HEK293 (cell line): Measurements from ENCODE around the gene GTF2F1.

Experiments used
- CTCF ChIP-seq: fragments of 450-650 bp; formaldehyde crosslinking; IDR thresholded peaks from 2 replicates; pipeline ENCODE4 v1.5.1; 2016; ENCODE audit warnings: missing biosample characterization, missing genetic modification characterization
- OVOL3 ChIP-seq: fragments of 450-650 bp; formaldehyde crosslinking; IDR thresholded peaks from 2 replicates; pipeline ENCODE4 v1.5.1; 2016; ENCODE audit warnings: missing biosample characterization, missing genetic modification characterization
- REST ChIP-seq: fragments of 450-650 bp; formaldehyde crosslinking; IDR thresholded peaks from 2 replicates; pipeline ENCODE4 v1.5.1; 2016; ENCODE audit warnings: missing biosample characterization, missing genetic modification characterization
- SALL2 ChIP-seq: fragments of 450-650 bp; formaldehyde crosslinking; IDR thresholded peaks from 2 replicates; pipeline ENCODE4 v1.5.0; 2017; ENCODE audit warnings: missing biosample characterization, mild to moderate bottlenecking, missing genetic modification characterization, borderline replicate concordance
- ZFHX2 ChIP-seq: fragments of 450-650 bp; formaldehyde crosslinking; conservative IDR thresholded peaks from 2 replicates; pipeline ENCODE4 v1.5.1; 2016; ENCODE audit warnings: missing biosample characterization, missing genetic modification characterization
- ZNF239 ChIP-seq: fragments of 450-650 bp; formaldehyde crosslinking; IDR thresholded peaks from 2 replicates; pipeline ENCODE4 v1.5.1; 2016; ENCODE audit warnings: missing biosample characterization, missing genetic modification characterization

DNA sequence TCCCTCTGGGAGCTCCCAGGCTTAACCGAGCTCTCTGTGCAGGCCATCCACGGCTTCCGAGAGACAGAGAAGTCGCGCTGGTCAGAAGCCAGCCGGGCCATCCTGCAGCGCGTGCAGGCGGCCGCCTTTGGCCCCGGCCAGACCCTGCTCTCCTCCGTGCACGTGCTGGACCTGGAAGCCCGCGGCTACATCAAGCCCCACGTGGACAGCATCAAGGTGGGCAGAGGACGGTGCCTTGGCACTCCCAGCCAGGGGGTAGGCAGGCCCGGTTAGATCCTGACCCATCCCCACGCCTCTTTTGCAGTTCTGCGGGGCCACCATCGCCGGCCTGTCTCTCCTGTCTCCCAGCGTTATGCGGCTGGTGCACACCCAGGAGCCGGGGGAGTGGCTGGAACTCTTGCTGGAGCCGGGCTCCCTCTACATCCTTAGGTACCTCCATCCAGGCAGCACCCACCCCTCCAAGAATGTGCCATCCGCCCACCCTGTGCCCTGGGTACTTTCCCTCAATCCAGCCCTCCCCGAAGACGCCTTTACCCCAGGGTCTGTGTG lies 18.7 kb downstream of the GTF2F1 start:
- TF ChIP-seq OVOL3 (no peak), CTCF (tag by site-specific recombination) (no peak), SALL2 (no peak), ZNF239 (tag by site-specific recombination) (no peak), ZFHX2 (tag by site-specific recombination) (peak; percentile 94), REST (tag by site-specific recombination) (no peak)
